Umbilical cord (tissue), 2 donors: ENCODE data around the gene MPRIP. TPM values are rescaled to one million over a fixed set of nuclear protein-coding genes. Genes with fewer than 3 reads are reported as not detected.

Experiments
- DNase-seq: peaks from one replicate; pipeline ENCODE4 v3.0.0-alpha.2; 2015; ENCODE audit warnings: low spot score
- total RNA-seq: library from RNA; depleted of rRNA; stranded (reverse); fragments of >200 nt; gene quantifications from one replicate; pipeline ENCODE4 v1.2.3, GENCODE V29; 2014; ENCODE audit warnings: low replicate concordance; ENCODE audit not compliant: insufficient read depth

Gene MPRIP
- total RNA-seq, 1 donor from 2014 or later: 69.3 TPM

GRCh38 chr17:17028059-17028877 is 14.0 kb upstream of the MPRIP start:
- DNase-seq: peak; percentile 89

- no peak for DNase-seq
These were observed 13.2 kb upstream of the MPRIP start for GRCh38 chr17:17028878-17029535.

GRCh38 chr17:17029938-17030337 is 12.3 kb upstream of the MPRIP start:
- DNase-seq: no peak

GRCh38 chr17:17030515-17031211 is 11.6 kb upstream of the MPRIP start:
- no peak for DNase-seq

- peak; percentile 80 for DNase-seq
These were observed 10.0 kb upstream of the MPRIP start for GRCh38 chr17:17032131-17032692.

GRCh38 chr17:17033466-17033865 is 8.8 kb upstream of the MPRIP start:
- no peak for DNase-seq

- no peak for DNase-seq
These were observed 8.2 kb upstream of the MPRIP start for GRCh38 chr17:17034026-17034425.

GRCh38 chr17:17034496-17035075 is 7.7 kb upstream of the MPRIP start:
- no peak for DNase-seq

GRCh38 chr17:17035490-17035889 is 6.8 kb upstream of the MPRIP start:
- DNase-seq: no peak

- peak; percentile 43 for DNase-seq
These were observed 6.2 kb upstream of the MPRIP start for GRCh38 chr17:17035920-17036523.

- no peak for DNase-seq
These were observed 5.7 kb upstream of the MPRIP start for GRCh38 chr17:17036524-17036998.

GRCh38 chr17:17039911-17040310 is 2.3 kb upstream of the MPRIP start:
- no peak for DNase-seq

GRCh38 chr17:17041018-17041521 is 1.2 kb upstream of the MPRIP start:
- peak; percentile 78 for DNase-seq

- peak; percentile 99 for DNase-seq
These were observed 480 bp upstream of the MPRIP start for GRCh38 chr17:17041571-17042383.

- DNase-seq: peak; percentile 49
These were observed 699 bp downstream of the MPRIP start for GRCh38 chr17:17042851-17043460.

GRCh38 chr17:17043461-17044271 is 1.4 kb downstream of the MPRIP start:
- DNase-seq: peak; percentile 35

- DNase-seq: peak; percentile 93
These were observed 2.7 kb downstream of the MPRIP start for GRCh38 chr17:17044846-17045561.

- DNase-seq: no peak
These were observed 5.8 kb downstream of the MPRIP start for GRCh38 chr17:17048106-17048505.
